Spinal cord (tissue), 10 donors: ENCODE results near the gene SUPT7L. TPM values are rescaled to one million over a fixed set of nuclear protein-coding genes. Genes with fewer than 3 reads are reported as not detected.
"Not testable (repeated sequence)": the region's sequence is repeated elsewhere in the genome, so short reads cannot be mapped to it uniquely, and the experiment has no call there.

ENCODE experiments used
- DNase-seq, 6 donors: peaks; one replicate each; pipeline versions ENCODE4 v3.0.0 to v3.0.0-alpha.2; 2013 to 2015; ENCODE audit warnings: low spot score in 6 of 6, low read depth in 4 of 6
- H3K27ac ChIP-seq: one replicate; pipeline ENCODE4 v1.5.1; 2013; ENCODE audit warnings: low read depth, low read length, control low read depth
- H3K27me3 ChIP-seq: one replicate; pipeline ENCODE4 v1.6.1; 2013; ENCODE audit warnings: low read length; ENCODE audit not compliant: control insufficient read depth, insufficient read depth
- H3K36me3 ChIP-seq: one replicate; pipeline ENCODE4 v1.6.1; 2013; ENCODE audit warnings: low read length; ENCODE audit not compliant: control insufficient read depth, insufficient read depth
- H3K4me1 ChIP-seq: one replicate; pipeline ENCODE4 v1.6.1; 2013; ENCODE audit warnings: low read length; ENCODE audit not compliant: control insufficient read depth, insufficient read depth
- H3K4me3 ChIP-seq: one replicate; pipeline ENCODE4 v1.5.1; 2013; ENCODE audit warnings: low read depth, low read length, control low read depth
- H3K9me3 ChIP-seq: one replicate; pipeline ENCODE4 v1.6.1; 2013; ENCODE audit warnings: low read length; ENCODE audit not compliant: control insufficient read depth, insufficient read depth
- WGBS: methylation state at CpG from one replicate; pipeline ENCODE4 v1.1.5; 2013; ENCODE audit warnings: missing lambda C conversion rate; ENCODE audit not compliant: insufficient coverage; 5-methylcytosine and 5-hydroxymethylcytosine counted together
- polyA plus RNA-seq, 2 donors: library from polyadenylated mRNA; unstranded; fragments of 120-200 nt; gene quantifications; one replicate each; pipeline ENCODE4 v1.2.1, GENCODE V29; 2013; ENCODE audit not compliant: insufficient read length in 2 of 2
- small RNA-seq: library from RNA; depleted of rRNA; stranded (forward); fragments of <200 nt; gene quantifications from one replicate; pipeline ENCODE3, GENCODE V24; 2014; ENCODE audit warnings: low replicate concordance
- total RNA-seq, 2 donors: library from RNA; depleted of rRNA in 1 of 2; stranded (reverse); fragments of 120-200 nt in 1 of 2; fragments of >200 nt in 1 of 2; gene quantifications; one replicate each; pipeline versions ENCODE4 v1.2.3 to v1.2.4, GENCODE V29; 2013 to 2014
- donor health status: healthy.

SUPT7L gene
- total and polyA plus RNA-seq, 4 donors: 34.8 to 57.9 (median 50.0) TPM

DNA sequence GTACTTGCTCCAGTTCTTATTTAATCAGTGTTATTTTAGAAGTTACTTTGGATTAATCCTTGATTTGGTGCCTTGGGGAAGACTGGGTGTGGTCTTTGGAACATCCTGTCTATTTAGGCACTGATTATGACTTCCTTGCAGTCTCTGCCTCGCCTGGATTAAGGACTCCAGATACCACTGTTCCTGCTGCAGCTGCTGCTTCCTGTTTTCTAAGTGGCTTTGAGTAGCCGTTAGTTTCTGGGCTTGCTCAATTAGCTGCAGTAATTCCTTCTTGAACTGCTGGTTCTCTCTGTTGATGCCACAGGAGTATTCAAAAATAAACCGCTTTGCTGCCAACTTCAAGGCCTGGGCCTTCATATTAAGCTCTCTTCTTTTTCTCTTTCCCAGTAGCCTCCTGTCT is 36.5 kb downstream of the SUPT7L start:
- DNase-seq, H3K4me3 ChIP-seq, H3K36me3 ChIP-seq, H3K4me1 ChIP-seq, H3K27ac ChIP-seq, H3K9me3 ChIP-seq, H3K27me3 ChIP-seq: not testable (repeated sequence)
- WGBS: 88% methylated on average over 1 of the region's 3 CpGs

GRCh38 chr2:27626323-27626722 is 37.1 kb downstream of the SUPT7L start:
- H3K4me1 ChIP-seq, H3K4me3 ChIP-seq, H3K27me3 ChIP-seq, H3K9me3 ChIP-seq, H3K27ac ChIP-seq, DNase-seq: not testable (repeated sequence)
- peaks cover 14% of the 10 kb centered on the region for H3K36me3 ChIP-seq
- WGBS: no CpG with 5 or more reads among the region's 1 CpG

GRCh38 chr2:27624943-27625342 is 38.5 kb downstream of the SUPT7L start:
- no peaks in the 10 kb centered on the region for H3K9me3 ChIP-seq
- no peak overlapping the region for H3K4me3 ChIP-seq
- H3K27me3 ChIP-seq: no peaks in the 10 kb centered on the region
- peaks cover 16% of the 10 kb centered on the region for H3K36me3 ChIP-seq
- no peak overlapping the region for H3K27ac ChIP-seq
- peaks cover 4% of the 10 kb centered on the region for H3K4me1 ChIP-seq
- no peak for DNase-seq

GRCh38 chr2:27622921-27623384 is 40.5 kb downstream of the SUPT7L start:
- H3K27ac ChIP-seq: no peak overlapping the region
- H3K9me3 ChIP-seq: no peaks in the 10 kb centered on the region

DNA sequence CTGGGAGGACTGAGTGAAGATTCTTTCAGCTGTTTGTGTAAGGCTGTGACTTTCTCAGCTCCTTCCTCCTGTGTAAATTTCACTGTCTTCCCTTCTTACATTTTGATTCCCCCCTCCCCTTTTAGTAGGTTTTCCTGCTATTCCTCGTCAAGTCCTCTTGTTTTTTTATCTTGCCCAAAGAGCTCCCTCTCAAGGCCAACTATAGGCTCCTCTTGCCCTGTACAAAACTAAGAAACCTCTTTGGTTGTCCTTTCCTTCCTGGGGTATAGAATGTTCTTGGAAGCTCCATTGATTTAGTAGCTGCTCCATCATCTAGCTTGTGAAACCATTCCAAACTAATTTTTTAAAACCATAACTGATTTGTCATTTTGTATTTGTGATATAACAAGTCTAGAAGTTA is 41.9 kb downstream of the SUPT7L start:
- Histone ChIP-seq H3K27me3 (no peaks in the 10 kb centered on the region), H3K4me3 (no peak overlapping the region), H3K36me3 (peaks cover 31% of the 10 kb centered on the region), H3K4me1 (no peaks in the 10 kb centered on the region), H3K27ac (no peak overlapping the region), H3K9me3 (no peaks in the 10 kb centered on the region)
- WGBS: no CpG with 5 or more reads among the region's 1 CpG
- DNase-seq: no peak

More at GRCh38 chr2:27622921-27623384, 40.5 kb downstream of the SUPT7L start:
- DNase-seq: peak in 1 of 6 donors; percentile 11
- Histone ChIP-seq H3K4me3 (no peak overlapping the region), H3K4me1 (no peaks in the 10 kb centered on the region), H3K27me3 (no peaks in the 10 kb centered on the region), H3K36me3 (peaks cover 20% of the 10 kb centered on the region)
- 75% methylated on average over 2 of the region's 3 CpGs for WGBS

GRCh38 chr2:27615316-27615715 is 48.1 kb downstream of the SUPT7L start:
- H3K4me3 ChIP-seq: no peak overlapping the region
- peaks cover 24% of the 10 kb centered on the region for H3K36me3 ChIP-seq
- H3K9me3 ChIP-seq: no peaks in the 10 kb centered on the region
- WGBS: 69% methylated on average over 3 of the region's 3 CpGs
- DNase-seq: peak in 1 of 6 donors; percentile 78
- no peak overlapping the region for H3K27ac ChIP-seq
- H3K27me3 ChIP-seq: no peaks in the 10 kb centered on the region
- H3K4me1 ChIP-seq: no peaks in the 10 kb centered on the region

DNA sequence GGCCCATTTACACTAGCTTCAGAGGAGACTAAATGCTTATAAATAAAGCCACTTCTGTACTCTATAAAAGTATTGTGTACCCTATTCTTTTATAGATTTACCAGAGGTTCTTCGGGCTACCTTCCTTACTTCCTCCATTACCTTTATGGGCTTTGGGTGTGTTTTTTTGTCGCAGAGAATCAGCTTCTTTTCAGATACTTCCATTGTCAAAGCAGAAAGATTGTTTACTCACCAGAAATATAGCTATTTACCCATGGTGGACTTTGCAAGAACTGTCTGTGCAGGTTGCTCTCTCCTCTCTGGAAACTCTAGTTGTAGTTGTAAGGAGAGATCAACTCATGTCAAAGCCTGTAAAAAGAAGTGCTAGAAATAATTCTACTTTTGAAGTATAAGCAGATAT is 49.4 kb downstream of the SUPT7L start:
- Histone ChIP-seq H3K4me1 (no peaks in the 10 kb centered on the region), H3K36me3 (peaks cover 30% of the 10 kb centered on the region), H3K9me3 (no peaks in the 10 kb centered on the region), H3K4me3 (no peak overlapping the region), H3K27ac (no peak overlapping the region), H3K27me3 (no peaks in the 10 kb centered on the region)
- WGBS: no CpG with 5 or more reads among the region's 2 CpGs
- DNase-seq: no peak

DNA sequence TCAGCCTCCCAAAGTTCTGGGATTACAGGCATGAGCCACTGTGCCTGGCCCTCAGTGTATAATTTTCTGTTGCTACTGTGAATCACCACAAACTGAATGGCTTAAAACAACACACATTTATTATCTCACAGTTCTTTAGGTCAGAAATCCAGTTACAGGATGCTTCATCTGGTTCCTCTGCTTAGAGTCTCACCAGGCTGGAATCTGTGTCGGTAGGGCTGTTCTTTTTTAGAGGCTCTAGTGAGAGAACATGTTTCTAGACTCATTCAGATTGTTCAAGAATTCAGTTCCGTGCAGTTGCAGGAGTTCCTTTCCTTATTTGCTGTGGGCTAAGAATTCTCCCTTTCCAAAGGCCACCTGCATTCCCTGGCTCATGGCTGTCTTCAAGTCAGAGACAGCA is 56.8 kb downstream of the SUPT7L start:
- DNase-seq: no peak
- peaks cover 55% of the 10 kb centered on the region for H3K36me3 ChIP-seq

More for the DNA sequence above, 56.8 kb downstream of the SUPT7L start:
- H3K4me3 ChIP-seq: no peak overlapping the region
- no peaks in the 10 kb centered on the region for H3K27me3 ChIP-seq
- H3K27ac ChIP-seq: no peak overlapping the region
- H3K9me3 ChIP-seq: no peaks in the 10 kb centered on the region
- WGBS: 100% methylated on average over 2 of the region's 2 CpGs
- H3K4me1 ChIP-seq: no peaks in the 10 kb centered on the region

Small RNAs within 50 kb of the gene (small RNA-seq; reads per million reads assigned to genes)
- not detected for gene RF00340

Other genes with a start within 250 kb of the SUPT7L start
- 10 to 100 TPM; 80.1 to 92.1 TPM for gene NRBP1, start 235.0 kb downstream of the SUPT7L start, total RNA-seq
- 100 to 1,000 TPM; 119 to 133 TPM for gene NRBP1, start 235.0 kb downstream of the SUPT7L start, polyA plus RNA-seq
- under 1 TPM in 1 of 2 donors, not detected in 1; 0.72 TPM for gene KRTCAP3, start 221.2 kb downstream of the SUPT7L start, total RNA-seq
- 1 to 10 TPM; 2.6 to 5.2 TPM for gene KRTCAP3, start 221.2 kb downstream of the SUPT7L start, polyA plus RNA-seq
- gene IFT172, start 173.9 kb downstream of the SUPT7L start, total RNA-seq: 10 to 100 TPM; 35.0 to 48.4 TPM
- gene IFT172, start 173.9 kb downstream of the SUPT7L start, polyA plus RNA-seq: 10 to 100 TPM; 40.1 to 68.0 TPM
- 10 to 100 TPM; 42.5 to 50.8 TPM for gene FNDC4, start 168.4 kb downstream of the SUPT7L start, total RNA-seq
- 100 to 1,000 TPM; 134 to 137 TPM for gene FNDC4, start 168.4 kb downstream of the SUPT7L start, polyA plus RNA-seq
- under 1 TPM; 0.20 to 0.77 TPM for gene GCKR, start 166.8 kb downstream of the SUPT7L start, total RNA-seq
- gene GCKR, start 166.8 kb downstream of the SUPT7L start, polyA plus RNA-seq: 1 to 10 TPM; 1.7 to 2.9 TPM
- 10 to 100 TPM; 38.6 to 63.0 TPM for gene ZNF512, start 80.6 kb downstream of the SUPT7L start, total RNA-seq
- 10 to 100 TPM; 55.6 to 59.5 TPM for gene ZNF512, start 80.6 kb downstream of the SUPT7L start, polyA plus RNA-seq
- 10 to 100 TPM in 1 of 2 donors, 1 to 10 TPM in 1; 9.7 to 12.8 TPM for gene CCDC121, start 34.6 kb downstream of the SUPT7L start, total RNA-seq
- 1 to 10 TPM; 6.5 to 7.4 TPM for gene CCDC121, start 34.6 kb downstream of the SUPT7L start, polyA plus RNA-seq
- 10 to 100 TPM; 33.2 to 35.8 TPM for gene GPN1, start 34.6 kb downstream of the SUPT7L start, total RNA-seq
- gene GPN1, start 34.6 kb downstream of the SUPT7L start, polyA plus RNA-seq: 10 to 100 TPM; 42.2 to 45.4 TPM
- gene SLC4A1AP, start 275 bp upstream of the SUPT7L start, total RNA-seq: 10 to 100 TPM; 28.1 to 32.3 TPM
- gene SLC4A1AP, start 275 bp upstream of the SUPT7L start, polyA plus RNA-seq: 10 to 100 TPM; 34.9 to 35.5 TPM
- 100 to 1,000 TPM in 1 of 2 donors, 10 to 100 TPM in 1; 83.6 to 178 TPM for gene MRPL33, start 108.1 kb upstream of the SUPT7L start, total RNA-seq
- gene MRPL33, start 108.1 kb upstream of the SUPT7L start, polyA plus RNA-seq: 100 to 1,000 TPM in 1 of 2 donors, 10 to 100 TPM in 1; 94.7 to 102 TPM
- gene RBKS, start 226.8 kb upstream of the SUPT7L start, total RNA-seq: 1 to 10 TPM; 3.8 TPM
- gene RBKS, start 226.8 kb upstream of the SUPT7L start, polyA plus RNA-seq: 1 to 10 TPM; 3.5 to 5.0 TPM
- 10 to 100 TPM; 28.1 to 36.1 TPM for gene BABAM2, start 227.1 kb upstream of the SUPT7L start, total RNA-seq
- 10 to 100 TPM; 37.9 to 40.4 TPM for gene BABAM2, start 227.1 kb upstream of the SUPT7L start, polyA plus RNA-seq